Spleen (tissue), 11 donors: ENCODE measurements around the gene GARNL3. TPM values are rescaled to one million over a fixed set of nuclear protein-coding genes. Genes with fewer than 3 reads are reported as not detected.

ENCODE experiments used
- DNase-seq: peaks from one replicate; pipeline ENCODE4 v3.0.0-alpha.2; 2020
- H3K27ac ChIP-seq, 8 donors: fragments of 200-600 bp; sonication (generic) in 7 of 8; 1 replicate in 4 of 8; 2 replicates in 4 of 8; pipeline versions ENCODE4 v1.5.0 to v1.8.0; 2016 to 2021; ENCODE audit warnings: inconsistent platforms in 4 of 8, mild to moderate bottlenecking in 4 of 8, moderate library complexity in 1 of 8
- H3K27me3 ChIP-seq, 7 donors: fragments of 200-600 bp; sonication (generic) in 6 of 7; replicated peaks in 1 of 7; 1 replicate in 4 of 7; 2 replicates in 3 of 7; pipeline versions ENCODE4 v1.5.0 to v1.8.0; 2016 to 2021; ENCODE audit warnings: inconsistent platforms in 3 of 7, mild to moderate bottlenecking in 1 of 7
- H3K36me3 ChIP-seq, 6 donors: fragments of 200-600 bp; sonication (generic) in 5 of 6; 1 replicate in 4 of 6; 2 replicates in 2 of 6; pipeline versions ENCODE4 v1.5.0 to v1.8.0; 2016 to 2021; ENCODE audit warnings: inconsistent platforms in 2 of 6
- H3K4me1 ChIP-seq, 6 donors: fragments of 200-600 bp; sonication (generic) in 5 of 6; 1 replicate in 3 of 6; 2 replicates in 3 of 6; pipeline versions ENCODE4 v1.5.0 to v1.8.0; 2016 to 2021; ENCODE audit warnings: inconsistent platforms in 3 of 6
- H3K4me3 ChIP-seq, 8 donors: fragments of 200-600 bp; sonication (generic) in 7 of 8; 1 replicate in 4 of 8; 2 replicates in 4 of 8; pipeline versions ENCODE4 v1.5.0 to v1.8.0; 2016 to 2021; ENCODE audit warnings: inconsistent platforms in 4 of 8, mild to moderate bottlenecking in 4 of 8, moderate library complexity in 2 of 8
- H3K9me3 ChIP-seq, 8 donors: fragments of 200-600 bp; sonication (generic) in 7 of 8; 1 replicate in 4 of 8; 2 replicates in 4 of 8; pipeline versions ENCODE4 v1.5.0 to v1.8.0; 2016 to 2021; ENCODE audit warnings: inconsistent platforms in 4 of 8
- POLR2A ChIP-seq, 3 donors: fragments of 450-650 bp; IDR thresholded peaks; one replicate each; pipeline ENCODE4 v1.5.1; 2017; ENCODE audit warnings: antibody characterized with exemption in 3 of 3, mild to moderate bottlenecking in 1 of 3
- POLR2AphosphoS5 ChIP-seq, 3 donors: sonication (generic); formaldehyde crosslinking; IDR thresholded peaks; one replicate each; pipeline ENCODE4 v1.5.1; 2017; ENCODE audit warnings: antibody characterized with exemption in 3 of 3
- WGBS, 5 donors: extraction: QIAGEN DNeasy Blood & Tissue Kit in 3 of 5; methylation state at CpG; one replicate each; pipeline versions ENCODE4 v1.1.5 to v1.1.7; 2013 to 2018; 5-methylcytosine and 5-hydroxymethylcytosine counted together
- intact Hi-C: fragments of 100-400 bp; cut with DNase I; formaldehyde crosslinking; loops from one replicate; pipeline ENCODE4 v1.15.0; 2023; ENCODE audit warnings: low total_unique reads
- polyA plus RNA-seq, 3 donors: library from polyadenylated mRNA; stranded (reverse); fragments of 200-250 nt; gene quantifications; one replicate each; pipeline ENCODE4 v1.2.1, GENCODE V29; 2013
- total RNA-seq, 7 donors: library from RNA; depleted of rRNA in 3 of 7; stranded (reverse); fragments of >200 nt in 3 of 7; fragmentation: NEBNext Ultra II Directional in 4 of 7; extraction: Animal tissue kit (Norgen Biotek cat#: 25700) in 4 of 7; gene quantifications; one replicate each; pipeline versions ENCODE4 v1.1.0 to v1.2.1, GENCODE V29; 2016 to 2021
- TF ChIP-seq, protein P1 (sequence below), 11 experiments: fragments of 200-600 bp in 7 of 11; fragments of 450-650 bp in 4 of 11; sonication (generic) in 4 of 11; IDR thresholded peaks in 8 of 11; conservative IDR thresholded peaks in 3 of 11; 1 replicate in 7 of 11; 2 replicates in 4 of 11; pipeline versions ENCODE4 v1.4.0 to v1.8.0; 2016 to 2021; ENCODE audit warnings: antibody characterized with exemption in 11 of 11, inconsistent platforms in 4 of 11, mild to moderate bottlenecking in 1 of 11
- donor health status: healthy with polysubstance abuse.
- donor health status: DM: no; HTN: no; CAD: no; lungs with moderate emphysema.
- donor health status: DM: no; HTN: no; CAD: no.
- donor health status: Bipolar disorder and iron deficiency.
- donor health status: healthy.
- donor health status: DM: no; HTN: no; CAD: no.
- donor health status: DM: yes; HTN: yes; CAD: no.

The GARNL3 gene
- total and polyA plus RNA-seq, 10 donors = 2.1 to 14.7 (median 10.0) TPM

DNA sequence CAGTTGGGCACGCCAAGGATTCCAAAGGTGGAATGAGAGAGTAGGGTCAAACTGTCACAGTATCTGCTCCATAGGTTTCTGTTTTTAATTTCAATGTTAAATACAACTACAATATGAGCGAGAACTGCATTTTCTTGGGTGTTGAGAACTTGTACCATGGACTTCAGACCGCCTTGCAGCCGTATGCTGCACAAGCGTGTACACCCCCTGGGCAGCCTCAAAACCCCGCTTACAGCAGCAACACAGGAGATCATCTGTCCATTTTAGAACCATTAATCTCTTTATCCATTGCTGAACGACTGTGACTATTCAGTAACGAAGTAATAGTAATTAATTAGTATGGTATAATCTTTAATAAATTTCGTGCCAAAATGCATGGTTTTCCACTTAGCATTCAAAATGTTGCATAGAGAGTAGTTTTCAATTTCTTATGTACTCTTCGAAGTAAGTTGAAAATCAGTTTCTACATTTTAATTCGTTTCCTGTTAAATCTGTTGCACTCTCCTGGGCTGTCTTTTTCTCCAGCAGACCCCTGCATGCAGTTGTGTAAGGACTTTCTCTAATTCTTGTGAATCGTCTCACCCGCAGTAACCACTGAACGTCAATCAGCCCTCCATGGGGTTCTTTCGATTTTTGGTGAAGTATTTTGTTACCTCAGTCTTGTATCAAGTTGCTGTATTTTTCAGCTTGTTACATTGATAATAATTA lies 42.0 kb upstream of the GARNL3 start:
- DNase-seq = no peak
- WGBS, 5 donors = 81 to 96% (median 93%) methylated on average over 15 of the region's 15 CpGs
- Histone ChIP-seq H3K36me3 (no peaks in the 10 kb centered on the region), H3K4me1 (peaks cover 7 to 42% (median 18%) of the 10 kb centered on the region in 6 donors), H3K9me3 (no peaks in the 10 kb centered on the region), H3K27ac (no peak overlapping the region), H3K27me3 (peaks cover 0 to 21% (median 0%) of the 10 kb centered on the region in 7 donors), H3K4me3 (no peak overlapping the region)
- intact Hi-C loops = loop anchor here (10.0 kb wide), 1 partner anchor 172 kb away; the partner anchor contains the start of gene SLC2A8
- TF ChIP-seq POLR2AphosphoS5 (IDR thresholded peaks at IDR 0.05) (no peak), POLR2A (IDR thresholded peaks at IDR 0.05) (no peak)
- TF ChIP-seq, protein P1, sequence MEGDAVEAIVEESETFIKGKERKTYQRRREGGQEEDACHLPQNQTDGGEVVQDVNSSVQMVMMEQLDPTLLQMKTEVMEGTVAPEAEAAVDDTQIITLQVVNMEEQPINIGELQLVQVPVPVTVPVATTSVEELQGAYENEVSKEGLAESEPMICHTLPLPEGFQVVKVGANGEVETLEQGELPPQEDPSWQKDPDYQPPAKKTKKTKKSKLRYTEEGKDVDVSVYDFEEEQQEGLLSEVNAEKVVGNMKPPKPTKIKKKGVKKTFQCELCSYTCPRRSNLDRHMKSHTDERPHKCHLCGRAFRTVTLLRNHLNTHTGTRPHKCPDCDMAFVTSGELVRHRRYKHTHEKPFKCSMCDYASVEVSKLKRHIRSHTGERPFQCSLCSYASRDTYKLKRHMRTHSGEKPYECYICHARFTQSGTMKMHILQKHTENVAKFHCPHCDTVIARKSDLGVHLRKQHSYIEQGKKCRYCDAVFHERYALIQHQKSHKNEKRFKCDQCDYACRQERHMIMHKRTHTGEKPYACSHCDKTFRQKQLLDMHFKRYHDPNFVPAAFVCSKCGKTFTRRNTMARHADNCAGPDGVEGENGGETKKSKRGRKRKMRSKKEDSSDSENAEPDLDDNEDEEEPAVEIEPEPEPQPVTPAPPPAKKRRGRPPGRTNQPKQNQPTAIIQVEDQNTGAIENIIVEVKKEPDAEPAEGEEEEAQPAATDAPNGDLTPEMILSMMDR (IDR thresholded peaks at IDR 0.05 in 8 of 11, conservative IDR thresholded peaks at IDR 0.05 in 3 of 11) = no peak

DNA sequence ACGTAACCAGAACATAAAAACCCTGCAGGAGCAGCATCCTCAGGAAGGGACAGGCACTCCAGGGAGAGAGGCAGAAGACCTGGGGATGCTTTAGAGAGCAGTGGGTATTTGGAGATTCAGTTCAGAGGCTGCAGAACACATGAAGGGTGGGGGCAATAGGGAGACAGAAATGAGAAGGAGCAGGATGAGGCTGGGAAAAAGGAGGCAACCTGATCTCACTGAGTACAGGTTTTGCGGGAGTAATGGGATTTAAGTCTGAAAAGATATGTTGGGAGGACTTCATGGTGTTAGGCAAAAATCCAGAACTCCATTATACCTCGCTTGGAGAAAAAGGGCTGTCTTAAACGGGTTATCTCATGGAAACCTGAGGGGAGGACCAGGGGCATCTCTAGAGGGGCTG lies 41.3 kb upstream of the GARNL3 start:
- peaks cover 0 to 21% (median 0%) of the 10 kb centered on the region in 7 donors for H3K27me3 ChIP-seq
- no peak for TF ChIP-seq POLR2AphosphoS5 (IDR thresholded peaks at IDR 0.05)
- TF ChIP-seq, protein P1 (IDR thresholded peaks at IDR 0.05 in 8 of 11, conservative IDR thresholded peaks at IDR 0.05 in 3 of 11) = no peak
- no peak for TF ChIP-seq POLR2A (IDR thresholded peaks at IDR 0.05)
- H3K4me3 ChIP-seq = no peak overlapping the region
- H3K36me3 ChIP-seq = no peaks in the 10 kb centered on the region
- H3K27ac ChIP-seq = no peak overlapping the region
- intact Hi-C loops = loop anchor here (10.0 kb wide), 1 partner anchor 172 kb away; the partner anchor contains the start of gene SLC2A8
- no peaks in the 10 kb centered on the region for H3K9me3 ChIP-seq
- no peak for DNase-seq
- 72 to 83% (median 77%) methylated on average over 4 of the region's 4 CpGs for WGBS, 5 donors
- peaks cover 7 to 42% (median 18%) of the 10 kb centered on the region in 6 donors for H3K4me1 ChIP-seq

DNA sequence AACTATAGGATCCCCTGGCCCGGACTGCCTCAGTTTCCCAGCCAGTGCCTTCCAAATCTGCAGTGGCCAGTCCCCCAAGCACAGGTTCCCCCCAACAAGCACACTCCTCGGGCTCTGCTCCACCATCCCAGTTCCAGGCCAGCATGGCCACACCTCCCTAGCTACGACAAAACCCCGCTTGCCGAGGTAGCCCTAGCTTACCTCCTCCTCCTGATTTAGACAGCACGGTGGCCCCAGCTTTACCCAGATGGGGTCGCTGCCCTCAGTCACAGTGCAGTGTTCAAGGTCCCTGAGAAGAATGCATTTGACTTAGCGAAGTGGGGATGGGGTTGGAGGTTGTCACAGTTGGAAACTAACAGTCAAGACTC lies 40.8 kb upstream of the GARNL3 start:
- TF ChIP-seq, protein P1 (IDR thresholded peaks at IDR 0.05 in 8 of 11, conservative IDR thresholded peaks at IDR 0.05 in 3 of 11) = no peak
- no peak for TF ChIP-seq POLR2AphosphoS5 (IDR thresholded peaks at IDR 0.05)
- TF ChIP-seq POLR2A (IDR thresholded peaks at IDR 0.05) = no peak
- intact Hi-C loops = loop anchor here (10.0 kb wide), 1 partner anchor 171 kb away; the partner anchor contains the start of gene SLC2A8
- WGBS, 5 donors = 38 to 49% (median 42%) methylated on average over 7 to 8 of the region's 8 CpGs
- Histone ChIP-seq H3K9me3 (no peaks in the 10 kb centered on the region), H3K4me1 (peaks cover 7 to 42% (median 18%) of the 10 kb centered on the region in 6 donors), H3K4me3 (peak overlapping the region in 4 of 8 donors; percentile 49 to 91 (median 88)), H3K36me3 (no peaks in the 10 kb centered on the region), H3K27ac (peak overlapping the region in 5 of 8 donors; percentile 65 to 84 (median 83)), H3K27me3 (peaks cover 0 to 21% (median 0%) of the 10 kb centered on the region in 7 donors)
- DNase-seq = peak; percentile 78
